ENCODE results near the gene VAV1. TPM values are rescaled to one million over a fixed set of nuclear protein-coding genes. Genes with fewer than 3 reads are reported as not detected.
"Not testable (repeated sequence)": the region's sequence is repeated elsewhere in the genome, so short reads cannot be mapped to it uniquely, and the experiment has no call there.

Gene VAV1
- total and polyA plus RNA-seq, 4 experiments from 2014 or later = 16.0 to 87.6 (median 53.2) TPM

- Mint-ChIP-seq H3K36me3 (peaks cover 9 to 24% of the 10 kb centered on the region in 2 donors), H3K4me3 (peak overlapping the region; percentile 48 to 78 (median 72)), H3K4me1 (peaks cover 17 to 50% (median 35%) of the 10 kb centered on the region in 4 donors), H3K9me3 (no peaks in the 10 kb centered on the region), H3K27me3 (no peaks in the 10 kb centered on the region), H3K27ac (peak overlapping the region in 5 of 7 donors; percentile 35 to 93 (median 59))
- peaks cover 47% of the 10 kb centered on the region for H3K4me1 ChIP-seq (ENCODE audit: insufficient read depth, low read length)
- H3K27me3 ChIP-seq (ENCODE audit: insufficient read depth, low read length) = no peaks in the 10 kb centered on the region
- ChIA-PET CTCF (ENCODE audit: partially characterized antibody) (interaction anchor here (1.1 kb wide), 1 partner anchor 122 kb away, joined by 3 read pairs; no protein-coding TSS in a partner anchor), POLR2A (ENCODE audit: partially characterized antibody) (interaction anchor here (1.1 to 6.4 kb wide), 5 partner anchors 26 to 122 kb away, joined by 4 to 130 read pairs (median 9); partner anchors contain the start of genes SH2D3A and VAV1)
- intact Hi-C loops (cut with micrococcal nuclease) = no loop called here
- peak in 1 of 5 donors; percentile 47 for DNase-seq
- H3K9me3 ChIP-seq (ENCODE audit: control insufficient read depth in 1 of 2, low read length in 2 of 2) = no peaks in the 10 kb centered on the region
- peak overlapping the region in 1 of 2 donors; percentile 56 for H3K4me3 ChIP-seq (ENCODE audit: low read length in 2 of 2)
- H3K36me3 ChIP-seq (ENCODE audit: insufficient read depth, low read length) = no peaks in the 10 kb centered on the region
- peak overlapping the region; percentile 40 for H3K27ac ChIP-seq (ENCODE audit: low read depth, low read length)
Measured at GRCh38 chr19:6740589-6741343, 31.7 kb upstream of the VAV1 start.

GRCh38 chr19:6743066-6743465 lies 29.4 kb upstream of the VAV1 start:
- H3K36me3 Mint-ChIP-seq = peaks cover 15 to 23% of the 10 kb centered on the region in 2 donors
- peak overlapping the region in 1 of 8 donors; percentile 9 for H3K4me3 Mint-ChIP-seq
- POLR2A ChIA-PET (ENCODE audit: partially characterized antibody) = interaction anchor here (0.9 to 2.0 kb wide), 3 partner anchors 26 to 113 kb away, joined by 3 to 9 read pairs (median 4); partner anchors contain the start of gene VAV1
- H3K27me3 Mint-ChIP-seq = no peaks in the 10 kb centered on the region
- no peaks in the 10 kb centered on the region for H3K9me3 Mint-ChIP-seq
- no peak overlapping the region for H3K27ac ChIP-seq (ENCODE audit: low read depth, low read length)
- CTCF ChIA-PET (ENCODE audit: partially characterized antibody) = no interaction called here
- H3K4me1 Mint-ChIP-seq = peaks cover 10 to 31% (median 19%) of the 10 kb centered on the region in 4 donors
- intact Hi-C loops (cut with micrococcal nuclease) = no loop called here
- peaks cover 13% of the 10 kb centered on the region for H3K36me3 ChIP-seq (ENCODE audit: insufficient read depth, low read length)
- no peaks in the 10 kb centered on the region for H3K9me3 ChIP-seq (ENCODE audit: control insufficient read depth in 1 of 2, low read length in 2 of 2)
- H3K27ac Mint-ChIP-seq = peak overlapping the region in 3 of 7 donors; percentile 12 to 68 (median 29)
- no peak for DNase-seq
- H3K4me1 ChIP-seq (ENCODE audit: insufficient read depth, low read length) = peaks cover 31% of the 10 kb centered on the region
- no peak overlapping the region for H3K4me3 ChIP-seq (ENCODE audit: low read length in 2 of 2)
- H3K27me3 ChIP-seq (ENCODE audit: insufficient read depth, low read length) = no peaks in the 10 kb centered on the region

- CTCF ChIA-PET (ENCODE audit: partially characterized antibody) = interaction anchor here (0.7 kb wide), 1 partner anchor 119 kb away, joined by 3 read pairs; no protein-coding TSS in a partner anchor
- H3K4me1 Mint-ChIP-seq = peaks cover 4 to 23% (median 12%) of the 10 kb centered on the region in 4 donors
- H3K9me3 Mint-ChIP-seq = no peaks in the 10 kb centered on the region
- no peaks in the 10 kb centered on the region for H3K27me3 Mint-ChIP-seq
- intact Hi-C loops (cut with micrococcal nuclease) = no loop called here
- H3K27me3 ChIP-seq (ENCODE audit: insufficient read depth, low read length) = no peaks in the 10 kb centered on the region
- peak overlapping the region in 5 of 7 donors; percentile 52 to 81 (median 68) for H3K27ac Mint-ChIP-seq
- peaks cover 23% of the 10 kb centered on the region for H3K4me1 ChIP-seq (ENCODE audit: insufficient read depth, low read length)
- peaks cover 18% of the 10 kb centered on the region for H3K36me3 ChIP-seq (ENCODE audit: insufficient read depth, low read length)
- peak overlapping the region in 2 of 8 donors; percentile 32 to 43 for H3K4me3 Mint-ChIP-seq
- H3K27ac ChIP-seq (ENCODE audit: low read depth, low read length) = no peak overlapping the region
- H3K36me3 Mint-ChIP-seq = peaks cover 22 to 28% of the 10 kb centered on the region in 2 donors
- POLR2A ChIA-PET (ENCODE audit: partially characterized antibody) = interaction anchor here (0.9 to 1.1 kb wide), 2 partner anchors 25 to 113 kb away, joined by 3 to 4 read pairs; no protein-coding TSS in a partner anchor
- DNase-seq = no peak
- H3K4me3 ChIP-seq (ENCODE audit: low read length in 2 of 2) = no peak overlapping the region
- no peaks in the 10 kb centered on the region for H3K9me3 ChIP-seq (ENCODE audit: control insufficient read depth in 1 of 2, low read length in 2 of 2)
Measured at GRCh38 chr19:6743714-6744380, 28.7 kb upstream of the VAV1 start.

GRCh38 chr19:6744381-6745301 lies 27.9 kb upstream of the VAV1 start:
- Histone ChIP-seq H3K27ac (ENCODE audit: low read depth, low read length) (no peak overlapping the region), H3K27me3 (ENCODE audit: insufficient read depth, low read length) (no peaks in the 10 kb centered on the region), H3K4me3 (ENCODE audit: low read length in 2 of 2) (no peak overlapping the region), H3K36me3 (ENCODE audit: insufficient read depth, low read length) (peaks cover 18% of the 10 kb centered on the region), H3K4me1 (ENCODE audit: insufficient read depth, low read length) (peaks cover 18% of the 10 kb centered on the region), H3K9me3 (ENCODE audit: control insufficient read depth in 1 of 2, low read length in 2 of 2) (no peaks in the 10 kb centered on the region)
- Mint-ChIP-seq H3K36me3 (peaks cover 28 to 33% of the 10 kb centered on the region in 2 donors), H3K9me3 (no peaks in the 10 kb centered on the region), H3K4me1 (peaks cover 4 to 17% (median 8%) of the 10 kb centered on the region in 4 donors), H3K27me3 (no peaks in the 10 kb centered on the region), H3K27ac (peak overlapping the region in 4 of 7 donors; percentile 17 to 72 (median 52)), H3K4me3 (peak overlapping the region in 2 of 8 donors; percentile 12 to 32)
- no peak for DNase-seq
- CTCF ChIA-PET (ENCODE audit: partially characterized antibody) = interaction anchor here (0.7 kb wide), 1 partner anchor 119 kb away, joined by 3 read pairs; no protein-coding TSS in a partner anchor
- POLR2A ChIA-PET (ENCODE audit: partially characterized antibody) = no interaction called here
- intact Hi-C loops (cut with micrococcal nuclease) = no loop called here

GRCh38 chr19:6745965-6746364 lies 26.5 kb upstream of the VAV1 start:
- Mint-ChIP-seq H3K27me3 (no peaks in the 10 kb centered on the region), H3K9me3 (no peaks in the 10 kb centered on the region), H3K4me3 (no peak overlapping the region), H3K27ac (no peak overlapping the region), H3K4me1 (peaks cover 1 to 8% (median 5%) of the 10 kb centered on the region in 4 donors), H3K36me3 (peaks cover 31 to 36% of the 10 kb centered on the region in 2 donors)
- H3K9me3 ChIP-seq (ENCODE audit: control insufficient read depth in 1 of 2, low read length in 2 of 2) = no peaks in the 10 kb centered on the region
- DNase-seq = no peak
- peaks cover 18% of the 10 kb centered on the region for H3K36me3 ChIP-seq (ENCODE audit: insufficient read depth, low read length)
- intact Hi-C loops (cut with micrococcal nuclease) = no loop called here
- H3K27ac ChIP-seq (ENCODE audit: low read depth, low read length) = no peak overlapping the region
- H3K27me3 ChIP-seq (ENCODE audit: insufficient read depth, low read length) = no peaks in the 10 kb centered on the region
- no peak overlapping the region for H3K4me3 ChIP-seq (ENCODE audit: low read length in 2 of 2)
- POLR2A ChIA-PET (ENCODE audit: partially characterized antibody) = no interaction called here
- peaks cover 5% of the 10 kb centered on the region for H3K4me1 ChIP-seq (ENCODE audit: insufficient read depth, low read length)
- CTCF ChIA-PET (ENCODE audit: partially characterized antibody) = no interaction called here

- H3K4me1 Mint-ChIP-seq; H3K4me3 ChIP-seq (ENCODE audit: low read length in 2 of 2); H3K4me1 ChIP-seq (ENCODE audit: insufficient read depth, low read length); H3K27me3 ChIP-seq (ENCODE audit: insufficient read depth, low read length); H3K9me3 ChIP-seq (ENCODE audit: control insufficient read depth in 1 of 2, low read length in 2 of 2); H3K27me3 Mint-ChIP-seq; H3K4me3 Mint-ChIP-seq; H3K9me3 Mint-ChIP-seq; H3K27ac ChIP-seq (ENCODE audit: low read depth, low read length); DNase-seq; intact Hi-C loops (cut with micrococcal nuclease): not testable (repeated sequence)
- ChIA-PET CTCF (ENCODE audit: partially characterized antibody) (interaction anchor here (1.0 to 1.9 kb wide), 2 partner anchors 115 to 117 kb away, joined by 3 to 5 read pairs; no protein-coding TSS in a partner anchor), POLR2A (ENCODE audit: partially characterized antibody) (interaction anchor here (1.6 kb wide), 1 partner anchor 10 kb away, joined by 6 read pairs; the partner anchor contains the start of gene GPR108)
- Mint-ChIP-seq H3K36me3 (peaks cover 30 to 48% of the 10 kb centered on the region in 2 donors), H3K27ac (peak overlapping the region in 1 of 7 donors; percentile 8)
- peaks cover 30% of the 10 kb centered on the region for H3K36me3 ChIP-seq (ENCODE audit: insufficient read depth, low read length)
Measured at GRCh38 chr19:6748543-6748942, 24.0 kb upstream of the VAV1 start.
